Fibroblast of pulmonary artery (primary cell): ENCODE measurements around the gene C18orf63.

Experiments used
- DNase-seq: peaks from one replicate; pipeline ENCODE4 v3.0.0-alpha.2; 2010; ENCODE audit warnings: low read depth
- H3K4me3 ChIP-seq: replicated peaks from 2 replicates; pipeline ENCODE4 v1.5.1; 2011; ENCODE audit warnings: low read depth, mild to moderate bottlenecking, control low read depth, low read length, moderate library complexity
- CTCF ChIP-seq: IDR thresholded peaks from 2 replicates; pipeline ENCODE4 v1.5.1; 2011; ENCODE audit warnings: mild to moderate bottlenecking, control low read depth, low read length, inconsistent platforms; ENCODE audit errors: missing control alignments

Gene C18orf63

DNA sequence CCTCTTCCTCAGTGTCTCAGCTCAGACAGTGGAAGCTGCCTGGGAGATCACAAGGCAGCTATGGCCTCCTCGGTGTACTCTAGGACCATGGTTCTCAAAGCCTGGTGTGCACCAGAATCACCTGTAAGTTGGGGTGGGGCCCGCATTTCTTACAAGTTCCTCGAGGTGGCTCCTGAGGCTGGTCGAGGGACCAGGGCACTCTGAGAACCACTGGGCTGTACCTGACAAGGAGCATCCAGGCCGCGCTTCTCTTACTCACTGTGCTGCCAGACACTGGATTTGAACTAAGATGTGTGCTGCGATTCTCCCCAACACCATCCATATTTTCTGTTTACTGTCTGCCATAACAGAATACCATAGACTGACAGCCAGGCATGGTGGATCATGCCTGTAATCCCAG is 81.9 kb downstream of the C18orf63 start:
- no peak for TF ChIP-seq CTCF
- no peak overlapping the region for H3K4me3 ChIP-seq
- DNase-seq = no peak

GRCh38 chr18:74399091-74399887 is 83.7 kb downstream of the C18orf63 start:
- H3K4me3 ChIP-seq = no peak overlapping the region
- peak; percentile 1 for DNase-seq
- TF ChIP-seq CTCF = no peak

DNA sequence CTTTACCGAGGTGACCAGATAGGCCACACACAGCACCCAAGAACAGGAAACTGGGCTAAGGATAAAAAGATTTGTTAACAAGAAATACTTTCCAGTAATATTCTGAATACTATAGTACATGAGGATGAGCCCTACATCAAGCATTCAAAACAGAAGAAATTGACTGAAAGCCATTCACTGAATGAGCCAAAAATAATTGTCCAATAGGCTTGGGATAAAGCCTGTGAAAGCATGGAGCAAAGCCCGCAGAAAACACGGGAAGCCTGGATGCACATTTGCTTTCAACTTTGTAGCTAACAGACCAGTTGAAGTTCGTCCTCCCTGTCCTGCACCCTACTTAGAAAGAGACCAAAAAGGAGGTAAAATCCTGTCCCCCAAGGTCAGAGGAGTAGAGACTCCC is 85.2 kb downstream of the C18orf63 start:
- no peak for TF ChIP-seq CTCF
- no peak overlapping the region for H3K4me3 ChIP-seq
- no peak for DNase-seq

DNA sequence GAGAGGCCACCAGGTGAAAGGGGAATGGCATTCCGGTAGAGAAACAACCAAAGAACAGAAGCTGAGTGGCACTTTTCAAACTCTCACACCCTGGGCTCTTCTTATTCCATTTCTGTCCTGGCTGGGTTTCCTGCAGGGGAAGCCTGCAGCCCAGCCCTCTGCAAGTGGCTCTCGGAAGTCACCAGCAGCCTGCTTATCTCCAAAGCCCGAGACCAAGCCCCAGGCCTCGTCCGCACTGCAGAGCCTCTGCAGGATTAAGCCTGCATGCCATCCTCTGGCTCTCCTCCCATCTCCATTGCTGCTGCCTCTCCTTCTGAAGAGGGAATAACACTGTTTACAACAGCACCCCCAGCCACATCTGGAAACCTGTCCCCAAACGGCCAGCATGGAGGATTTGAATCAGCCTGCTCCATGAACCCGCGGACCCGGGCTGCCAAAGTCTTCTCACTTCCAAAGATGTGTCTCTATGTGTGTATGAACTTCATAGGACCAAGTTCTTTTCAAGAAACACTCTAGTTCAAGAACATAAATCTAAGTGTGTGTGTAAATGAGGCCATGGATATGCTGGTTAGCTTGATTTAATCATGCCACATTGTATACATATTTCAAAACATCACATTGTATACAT is 87.3 kb downstream of the C18orf63 start:
- H3K4me3 ChIP-seq = no peak overlapping the region
- TF ChIP-seq CTCF = no peak
- no peak for DNase-seq

DNA sequence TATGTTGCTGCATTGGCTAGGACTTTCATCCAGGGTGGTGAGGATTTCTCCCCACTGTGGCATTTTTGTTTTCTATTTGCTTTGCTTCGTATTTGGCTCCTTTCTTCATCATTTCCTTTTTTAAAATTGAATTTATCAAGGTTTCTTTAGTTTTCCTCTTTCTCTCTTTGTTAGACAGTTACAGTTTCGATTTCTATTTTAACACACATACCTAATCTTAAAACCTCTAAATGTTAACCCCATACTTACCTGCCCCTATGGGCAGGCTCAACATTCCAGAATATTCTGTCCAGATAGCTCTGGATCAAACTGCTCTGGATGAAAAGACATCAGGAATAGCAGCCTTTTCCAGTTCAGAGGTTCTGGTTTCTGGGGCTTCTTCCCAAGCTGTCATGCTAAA is 92.2 kb downstream of the C18orf63 start:
- TF ChIP-seq CTCF = no peak
- H3K4me3 ChIP-seq = no peak overlapping the region
- DNase-seq = no peak
